HG03196 (cell line): Measurements from ENCODE around the gene CDKN2A.
A peak's percentile ranks its signal among the peaks of the same experiment; 100 is the strongest.

ENCODE experiments used
- ATAC-seq: cut with Tn5 transposase; IDR thresholded peaks from one replicate; pipeline ENCODE4 v1.9.1; 2021; ENCODE audit not compliant: unreplicated experiment

CDKN2A gene

DNA sequence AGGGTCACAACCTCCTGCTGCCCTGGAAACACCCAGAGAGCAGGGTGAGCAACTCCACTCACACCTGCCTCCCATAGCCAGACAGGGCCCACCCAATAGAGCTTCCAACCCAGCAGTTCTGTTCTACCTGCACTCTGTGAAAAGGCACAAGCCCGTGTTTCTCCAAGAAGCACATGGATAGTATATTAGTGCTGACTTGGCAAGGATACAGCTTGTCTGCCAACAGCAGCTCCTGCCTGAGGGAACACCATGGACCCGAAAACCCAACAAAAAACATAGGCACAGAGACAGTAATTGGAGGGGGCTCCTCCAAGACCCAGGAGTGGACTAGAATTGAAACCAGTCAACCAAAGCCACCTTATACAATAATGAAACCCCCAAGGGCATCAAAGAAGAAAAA, 48.6 kb downstream of the CDKN2A start:
- no peak for ATAC-seq

DNA sequence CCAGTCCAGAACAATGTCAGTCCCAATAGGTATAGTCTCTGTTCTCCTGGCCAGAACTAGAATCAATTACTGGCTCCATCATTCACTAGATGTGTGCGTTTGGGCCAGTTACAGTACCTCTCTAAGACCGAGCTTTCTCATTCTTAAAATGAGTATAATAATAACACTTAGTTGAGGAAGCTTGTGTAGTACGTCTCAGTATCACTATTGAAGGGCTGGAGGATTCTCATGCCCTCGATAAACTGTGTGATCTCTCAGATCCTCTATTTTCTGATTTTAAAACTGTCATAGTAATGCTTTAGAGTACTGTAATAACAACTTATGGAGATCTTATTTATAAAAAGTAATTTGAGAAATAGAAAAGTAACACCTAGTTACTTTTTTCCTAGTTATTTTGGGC, 50.7 kb downstream of the CDKN2A start:
- ATAC-seq, result no peak

DNA sequence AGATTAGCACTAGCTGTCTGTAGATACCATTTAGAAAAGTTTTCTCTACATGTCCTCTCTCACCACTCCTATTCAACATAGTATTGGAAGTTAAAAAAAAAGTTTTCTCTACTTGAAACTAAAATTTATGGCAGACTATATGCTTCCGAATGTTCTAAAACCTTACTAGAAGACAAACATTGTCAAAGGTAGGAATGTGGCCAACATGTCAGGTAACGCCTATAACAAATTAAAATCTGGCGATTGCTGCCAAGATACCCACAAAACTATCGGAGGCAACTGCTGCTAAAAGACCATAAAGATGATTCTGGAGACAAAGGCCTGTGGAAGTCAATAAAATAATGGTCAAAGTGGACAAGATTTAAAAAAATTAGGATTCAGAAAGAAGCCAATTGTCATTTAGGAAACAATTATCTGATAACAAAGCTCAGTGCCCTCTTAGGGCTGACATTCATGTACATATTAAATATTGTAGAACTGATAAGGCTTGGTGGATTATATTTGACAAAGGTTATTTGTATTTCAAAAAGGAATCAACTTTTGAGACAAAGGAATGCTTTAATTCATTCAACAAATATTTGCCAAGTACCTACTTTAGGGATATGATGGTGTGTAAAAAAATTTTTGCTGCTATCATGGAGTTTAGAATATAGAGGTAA, 52.7 kb downstream of the CDKN2A start:
- no peak for ATAC-seq

DNA sequence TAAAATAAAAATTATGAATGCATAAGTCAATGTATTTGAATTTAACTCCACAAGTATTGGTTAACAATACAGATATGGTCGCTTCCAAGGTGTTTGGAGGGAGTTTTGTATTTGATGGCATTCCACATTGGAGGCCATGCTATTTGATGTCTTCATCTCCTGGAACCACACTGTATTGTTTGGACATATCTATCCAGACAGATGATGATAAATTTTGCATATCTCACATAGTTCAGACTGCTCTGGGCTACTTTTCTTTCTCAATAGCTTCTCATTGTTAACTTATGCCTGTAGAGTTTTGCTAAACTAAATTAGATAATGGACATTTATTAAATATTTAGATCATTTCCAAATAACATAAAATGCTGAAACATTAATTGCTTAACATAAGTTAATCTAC, 58.0 kb downstream of the CDKN2A start:
- no peak for ATAC-seq

DNA sequence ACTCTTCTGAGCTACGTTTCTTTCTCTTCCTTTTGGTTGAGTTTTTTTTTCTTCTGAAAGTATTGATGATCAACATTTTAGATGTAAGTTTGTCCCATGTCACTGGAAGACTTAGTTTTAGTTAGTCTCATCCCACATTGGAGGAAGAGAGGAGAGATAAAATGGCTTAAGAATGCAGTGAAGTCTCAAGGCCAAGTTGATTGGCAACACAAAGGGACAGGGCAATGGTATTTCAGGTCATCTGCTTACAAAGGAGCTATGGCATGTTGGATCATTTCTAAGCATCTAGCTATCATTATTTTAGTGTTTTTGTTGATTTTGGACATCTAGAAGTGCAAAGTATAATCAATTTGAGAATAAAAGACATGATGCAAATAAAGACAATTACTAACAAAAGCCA, 58.6 kb downstream of the CDKN2A start:
- ATAC-seq, result no peak

DNA sequence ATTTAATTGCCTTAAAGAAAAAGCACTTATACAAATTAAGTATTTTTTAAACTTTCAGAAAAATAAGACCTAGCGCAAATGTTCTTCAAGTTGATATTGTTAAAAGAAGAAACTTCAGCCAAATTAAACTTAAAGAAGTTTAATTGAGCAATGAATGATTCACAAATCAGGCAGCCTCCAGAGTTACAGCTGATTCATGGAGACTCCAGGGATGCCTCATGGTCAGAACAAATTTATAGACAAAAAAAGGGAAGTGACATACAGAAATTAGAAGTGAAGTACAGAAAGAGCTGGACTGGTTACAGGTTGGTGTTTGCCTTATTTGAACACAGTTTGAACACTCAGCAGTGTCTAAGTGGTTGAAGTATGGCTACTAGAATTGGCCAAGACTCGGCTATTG, 60.3 kb downstream of the CDKN2A start:
- ATAC-seq, result no peak

DNA sequence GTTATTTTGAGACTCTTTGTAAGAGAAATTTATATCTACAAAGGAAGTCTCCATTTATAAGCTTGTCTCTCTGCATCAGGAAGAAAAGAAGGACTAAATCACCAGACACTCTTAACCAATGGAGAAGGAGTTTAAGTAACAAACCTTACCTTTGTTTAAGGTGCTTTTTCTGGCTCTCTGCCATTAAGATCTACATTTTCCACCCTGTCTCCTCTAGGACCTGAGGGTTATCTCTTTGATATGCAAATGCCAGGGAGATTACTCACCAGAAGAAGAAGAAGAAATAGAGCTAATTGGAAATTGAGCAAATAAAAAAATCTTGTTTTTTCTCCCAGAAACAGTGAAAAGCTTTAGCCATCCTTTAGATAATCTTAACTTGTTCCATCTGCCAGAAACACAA, 60.9 kb downstream of the CDKN2A start:
- ATAC-seq, result no peak

DNA sequence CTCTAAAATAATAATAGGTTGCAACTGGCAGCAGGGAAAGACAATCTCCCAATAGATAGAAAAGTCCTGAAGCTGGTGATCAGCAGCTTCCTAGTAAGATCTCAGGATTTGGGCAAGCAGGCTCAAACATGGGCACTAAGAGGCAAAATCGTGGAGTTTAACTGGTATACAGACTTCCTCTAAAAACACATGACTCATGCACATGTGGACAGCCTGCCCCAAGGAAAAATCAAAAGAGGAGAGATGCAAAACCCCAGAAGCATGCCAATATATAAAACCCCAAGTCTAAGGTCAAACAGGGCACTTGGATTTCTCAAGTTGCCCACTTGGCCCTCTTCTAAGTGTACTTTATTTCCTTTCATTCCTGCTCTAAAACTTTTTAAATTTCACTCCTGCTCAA, 62.8 kb downstream of the CDKN2A start:
- ATAC-seq, result no peak

DNA sequence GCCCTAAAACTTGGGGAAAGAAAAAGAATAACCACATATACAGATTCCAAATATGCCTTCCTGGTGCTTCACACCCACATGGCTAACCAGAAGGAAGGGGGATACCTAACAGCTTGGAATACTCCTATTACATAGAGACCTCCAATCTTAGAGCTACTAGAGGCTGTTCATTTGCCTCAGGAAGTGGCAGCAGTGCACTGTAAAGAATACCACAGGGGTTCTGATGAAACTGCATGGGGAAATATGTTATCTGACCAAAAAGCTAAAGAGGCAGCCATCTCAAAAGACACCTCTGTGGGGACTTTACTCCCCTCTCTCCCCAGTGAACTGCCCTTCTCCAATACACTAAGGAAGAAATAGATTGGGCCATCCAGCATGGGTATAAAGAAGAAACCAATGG, 66.4 kb downstream of the CDKN2A start:
- no peak for ATAC-seq

DNA sequence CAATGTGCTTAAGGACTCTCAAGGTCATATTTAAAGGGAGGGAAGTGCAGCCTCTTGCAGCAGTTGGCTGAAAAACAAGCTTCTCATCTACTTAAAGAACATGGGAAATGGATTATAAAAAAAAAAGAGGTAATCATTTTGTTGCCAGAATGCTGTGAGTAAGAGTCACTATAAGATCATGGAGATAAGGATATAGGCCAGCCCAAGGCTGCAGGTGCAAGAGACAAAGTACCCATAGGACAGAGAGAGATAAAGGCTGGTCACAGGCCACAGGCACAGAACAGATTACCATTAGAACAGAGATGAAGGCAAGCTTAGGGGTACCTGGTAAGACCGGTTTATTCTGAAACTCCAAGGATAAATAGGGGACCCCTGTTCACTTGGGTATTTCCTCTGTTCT, 70.5 kb downstream of the CDKN2A start:
- ATAC-seq, result no peak

DNA sequence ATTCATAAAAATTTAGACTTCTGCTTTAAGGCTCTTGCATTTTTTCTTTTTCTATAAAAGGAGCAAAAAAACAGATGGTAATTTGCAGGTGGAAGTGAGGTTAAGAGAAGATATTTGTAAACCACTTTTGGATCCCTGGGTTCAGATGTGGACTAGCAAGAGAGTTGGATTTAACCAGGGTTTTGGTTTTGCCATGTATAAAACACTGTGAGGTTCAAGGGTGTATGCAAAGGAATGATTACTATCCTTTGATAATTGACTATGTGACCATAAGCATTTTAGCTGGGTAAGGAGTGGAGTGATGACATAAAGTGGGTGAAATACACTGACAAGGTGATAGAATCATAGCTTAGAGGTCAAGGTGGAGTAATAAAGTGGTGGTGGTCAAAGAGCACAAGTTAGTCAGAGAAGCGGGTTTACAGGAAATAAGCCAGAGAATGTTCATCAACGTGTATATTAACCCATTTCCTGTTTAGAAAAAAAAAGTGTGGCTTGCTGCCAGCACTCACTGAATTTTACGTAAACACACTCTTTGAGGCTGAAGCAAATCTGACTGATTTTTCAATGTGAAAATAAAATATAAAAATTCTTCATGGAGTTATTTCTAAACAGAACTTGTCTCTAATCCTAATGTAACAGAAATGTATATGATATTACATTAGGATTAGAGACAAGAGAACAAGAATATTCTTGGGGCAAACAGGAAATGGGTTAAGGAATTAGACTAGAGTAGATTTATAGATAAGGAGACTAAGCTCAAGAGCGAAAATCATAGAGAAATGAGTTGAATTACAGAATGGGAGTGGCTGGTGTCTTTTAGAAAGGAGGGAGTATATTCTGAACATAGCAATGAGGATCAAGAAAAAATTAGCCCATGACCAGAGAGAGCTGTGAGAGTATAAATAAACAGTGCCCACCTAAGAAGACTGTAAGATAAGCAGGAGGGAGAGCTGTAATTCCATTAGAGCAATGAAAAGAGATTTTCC, 74.5 kb downstream of the CDKN2A start:
- peak; percentile 81 for ATAC-seq
